K562 (cell line): Measurements from ENCODE around the gene KAT7. TPM values are rescaled to one million over a fixed set of nuclear protein-coding genes. Genes with fewer than 3 reads are reported as not detected.
A peak's percentile ranks its signal among the peaks of the same experiment; 100 is the strongest.

Experiments
- ATAC-seq: fragments of 200-7000 bp; cut with Tn5 transposase; 3 replicates; pipeline ENCODE4 v1.9.1; 2020; ENCODE audit warnings: moderate library complexity
- BruUV-seq: library from RNA; stranded (reverse); fragments of 400-500 nt; replicated peaks from 2 replicates; lab custom pipeline; 2021; lab: Mats Ljungman, UMichigan
- CTCF ChIA-PET: fragments of 300-600 bp; formaldehyde crosslinking; extraction: SDS; loops from one replicate; lab custom pipeline; 2021; ENCODE audit warnings: low intra/inter-chr PET ratio; lab: Yijun Ruan, JAX
- POLR2A ChIA-PET: fragments of 300-600, 350-650 bp; sonication (Branson Sonifier 250); formaldehyde crosslinking; extraction: SDS; loops from one replicate; lab custom pipeline; 2021; ENCODE audit warnings: antibody characterized with exemption, inconsistent platforms; lab: Yijun Ruan, JAX
- DNase-seq, 4 experiments: peaks; one replicate each; pipeline versions ENCODE4 v3.0.0 to v3.0.0-alpha.2; 2011 to 2018; ENCODE audit warnings: low spot score in 3 of 4, mixed read lengths in 3 of 4; ENCODE audit errors: extremely low read depth in 1 of 4
- FAIRE-seq: peaks from 2 replicates; lab custom pipeline; 2011; peaks lifted over from hg19 to GRCh38; lab: Jason Lieb, UNC
- H2AFZ ChIP-seq: 2 replicates; pipeline ENCODE4 v1.6.0; 2011; ENCODE audit warnings: low read depth, low read length, control low read depth, inconsistent platforms
- H3K27ac ChIP-seq: fragments of 200-600 bp; 3 replicates; pipeline ENCODE4 v1.8.0; 2011; ENCODE audit warnings: low read depth, mild to moderate bottlenecking, control low read depth, inconsistent platforms, low read length, moderate library complexity, mixed read lengths; ENCODE audit errors: extremely low read depth
- H3K27me3 ChIP-seq, 2 experiments: fragments of 300-600 bp in 1 of 2; 2 replicates in 1 of 2; 3 replicates in 1 of 2; pipeline versions ENCODE4 v1.6.0 to v1.8.0; 2011; ENCODE audit warnings: inconsistent platforms in 2 of 2, low read length in 2 of 2, mild to moderate bottlenecking in 1 of 2, mixed read lengths in 1 of 2, moderate library complexity in 1 of 2; ENCODE audit not compliant: control insufficient read depth in 2 of 2, insufficient read depth in 2 of 2
- H3K36me3 ChIP-seq: fragments of 300-600 bp; 3 replicates; pipeline ENCODE4 v1.8.0; 2011; ENCODE audit warnings: mild to moderate bottlenecking, low read length, inconsistent platforms; ENCODE audit not compliant: control insufficient read depth, insufficient read depth
- H3K4me1 ChIP-seq, 2 experiments: fragments of 200-600 bp in 1 of 2; replicated peaks in 1 of 2; 2 replicates in 1 of 2; 3 replicates in 1 of 2; pipeline versions ENCODE4 v1.5.1 to v1.8.0; 2011; ENCODE audit warnings: inconsistent platforms in 2 of 2, low read length in 2 of 2, mild to moderate bottlenecking in 1 of 2, mixed read lengths in 1 of 2, moderate library complexity in 1 of 2; ENCODE audit not compliant: control insufficient read depth in 2 of 2, insufficient read depth in 2 of 2
- H3K4me2 ChIP-seq: 2 replicates; pipeline ENCODE4 v1.6.1; 2011; ENCODE audit warnings: low read length, control low read depth, inconsistent platforms, mixed read lengths; ENCODE audit not compliant: insufficient read depth
- H3K4me3 ChIP-seq: fragments of 200-600 bp; sonication (generic), shearing (Covaris generic); 2 replicates; pipeline ENCODE4 v1.5.1; 2016; ENCODE audit warnings: control low read depth, inconsistent platforms
- H3K79me2 ChIP-seq: fragments of 200-600 bp; 3 replicates; pipeline ENCODE4 v1.8.0; 2011; ENCODE audit warnings: low read length, inconsistent platforms; ENCODE audit not compliant: control insufficient read depth, insufficient read depth
- H3K9ac ChIP-seq, 2 experiments: 2 replicates each; pipeline versions ENCODE4 v1.6.0 to v1.6.1; 2011; ENCODE audit warnings: low read depth in 2 of 2, low read length in 2 of 2, control low read depth in 1 of 2, inconsistent platforms in 1 of 2, mild to moderate bottlenecking in 1 of 2, mixed read lengths in 1 of 2; ENCODE audit not compliant: insufficient read depth in 1 of 2
- H3K9me1 ChIP-seq: one replicate; pipeline ENCODE4 v1.6.0; 2011; ENCODE audit warnings: inconsistent platforms, mild to moderate bottlenecking, low read length, moderate library complexity; ENCODE audit not compliant: control insufficient read depth, insufficient read depth
- H3K9me3 ChIP-seq: replicated peaks from 2 replicates; pipeline ENCODE4 v1.5.1; 2011; ENCODE audit warnings: low read depth, low read length, inconsistent platforms; ENCODE audit not compliant: control insufficient read depth, insufficient read depth
- H4K20me1 ChIP-seq: replicated peaks from 2 replicates; pipeline ENCODE4 v1.6.1; 2011; ENCODE audit warnings: low read length, inconsistent platforms, mixed read lengths; ENCODE audit not compliant: control insufficient read depth, insufficient read depth
- BRCA1 ChIP-seq, 2 experiments: fragments of 450-650 bp in 1 of 2; sonication (generic) in 1 of 2; formaldehyde crosslinking in 1 of 2; IDR thresholded peaks; 2 replicates each; pipeline versions ENCODE4 v1.5.0 to v1.6.1; 2017 to 2020; ENCODE audit warnings: mild to moderate bottlenecking in 1 of 2, missing genetic modification reagents in 1 of 2
- C11orf30 ChIP-seq: fragments of 450-650 bp; IDR thresholded peaks from 2 replicates; pipeline ENCODE4 v1.6.1; 2016; ENCODE audit warnings: low read depth, mild to moderate bottlenecking
- DACH1 ChIP-seq: fragments of 450-650 bp; IDR thresholded peaks from 2 replicates; pipeline ENCODE4 v1.6.1; 2018; ENCODE audit not compliant: partially characterized antibody
- FOXM1 ChIP-seq, 2 experiments: fragments of 450-650 bp in 1 of 2; sonication (generic) in 1 of 2; formaldehyde crosslinking in 1 of 2; IDR thresholded peaks; 2 replicates each; pipeline versions ENCODE4 v1.6.1 to v1.9.0; 2017 to 2022; ENCODE audit warnings: low read depth in 2 of 2, mild to moderate bottlenecking in 2 of 2, missing genetic modification reagents in 1 of 2, moderate library complexity in 1 of 2
- MAFF ChIP-seq: IDR thresholded peaks from 2 replicates; pipeline ENCODE4 v1.6.1; 2012; ENCODE audit warnings: low read length, improper control_type of control experiment
- MAFG ChIP-seq: fragments of 450-650 bp; conservative IDR thresholded peaks from 2 replicates; pipeline ENCODE4 v1.6.1; 2016; ENCODE audit warnings: missing genetic modification characterization, missing compliant biosample characterization
- MAFK ChIP-seq: IDR thresholded peaks from 2 replicates; pipeline ENCODE4 v1.6.1; 2011; ENCODE audit warnings: low read length, improper control_type of control experiment
- MEIS2 ChIP-seq: fragments of 450-650 bp; IDR thresholded peaks from 2 replicates; pipeline ENCODE4 v1.6.1; 2014; ENCODE audit warnings: mild to moderate bottlenecking; ENCODE audit not compliant: partially characterized antibody
- PBX2 ChIP-seq, 2 experiments: IDR thresholded peaks in 1 of 2; conservative IDR thresholded peaks in 1 of 2; 2 replicates each; pipeline ENCODE4 v1.6.1; 2016; ENCODE audit warnings: low read depth in 2 of 2, mild to moderate bottlenecking in 1 of 2, missing compliant biosample characterization in 1 of 2, missing genetic modification characterization in 1 of 2, moderate library complexity in 1 of 2
- PCBP2 ChIP-seq: fragments of 200-400 bp; formaldehyde crosslinking; IDR thresholded peaks from 2 replicates; pipeline ENCODE4 v1.6.1; 2018; ENCODE audit warnings: low read length, low read depth, mild to moderate bottlenecking, moderate library complexity; ENCODE audit not compliant: poor library complexity, severe bottlenecking
- PKNOX1 ChIP-seq: fragments of 450-650 bp; IDR thresholded peaks from 2 replicates; pipeline ENCODE4 v1.6.1; 2016
- TGIF2 ChIP-seq: sonication (generic); formaldehyde crosslinking; IDR thresholded peaks from 2 replicates; pipeline ENCODE4 v1.8.1; 2022; ENCODE audit warnings: mild to moderate bottlenecking, missing genetic modification reagents, moderate library complexity
- XRCC3 ChIP-seq: fragments of 450-650 bp; IDR thresholded peaks from 2 replicates; pipeline ENCODE4 v1.6.1; 2017; ENCODE audit warnings: mild to moderate bottlenecking, moderate library complexity
- ZKSCAN1 ChIP-seq: fragments of 150-350 bp; IDR thresholded peaks from 2 replicates; pipeline ENCODE4 v1.6.1; 2016; ENCODE audit warnings: low read depth, low read length
- ZNF212 ChIP-seq: fragments of 450-650 bp; formaldehyde crosslinking; IDR thresholded peaks from 2 replicates; pipeline ENCODE4 v1.4.0; 2020; ENCODE audit warnings: mild to moderate bottlenecking
- ZNF316 ChIP-seq: fragments of 450-650 bp; IDR thresholded peaks from 2 replicates; pipeline ENCODE4 v1.6.1; 2016
- WGBS: fragments of 100-300 bp; shearing (Covaris generic); methylation state at CpG from one replicate; pipeline ENCODE4 v1.1.6; 2016; ENCODE audit warnings: low coverage, mixed read lengths; ENCODE audit not compliant: insufficient coverage; ENCODE audit errors: missing lambda C conversion rate; 5-methylcytosine and 5-hydroxymethylcytosine counted together
- in situ Hi-C: fragments of 300-500 bp; cut with MboI; formaldehyde crosslinking; loops from 4 replicates; pipeline ENCODE4 v1.15.0; 2018; ENCODE audit warnings: inconsistent platforms, mixed read lengths
- intact Hi-C: fragments of 100-400 bp; cut with micrococcal nuclease; formaldehyde crosslinking; loops from 2 replicates; pipeline ENCODE4 v1.14.2; 2022
- polyA plus RNA-seq, 8 experiments: library from polyadenylated mRNA; depleted of rRNA in 4 of 8; stranded (reverse) in 5 of 8; unstranded in 3 of 8; fragments of >200 nt; fragmentation: Nextera tagmentation in 2 of 8; fragmentation: Illumina TruSeq in 1 of 8; extraction: Ambion mirVana in 2 of 8; extraction: Trizol in 1 of 8; gene quantifications; 2 replicates each; pipeline versions ENCODE4 v1.2.1 to v1.2.3, GENCODE V29; 2011 to 2014; ENCODE audit warnings: inconsistent platforms in 1 of 8, missing spikeins in 1 of 8
- total RNA-seq, 7 experiments: library from RNA; depleted of rRNA in 6 of 7; stranded (reverse); fragments of >200 nt in 6 of 7; fragmentation: Illumina TruSeq in 2 of 7; extraction: Trizol in 2 of 7; gene quantifications; 2 replicates each; pipeline versions ENCODE4 v1.2.1 to v1.2.3, GENCODE V29; 2011 to 2021; ENCODE audit warnings: low replicate concordance in 1 of 7

Gene KAT7
- total and polyA plus RNA-seq, 9 of the 15 experiments (the other 6 are each of a cell fraction or from before 2014, with no cell fraction given), result 10.8 to 57.3 (median 34.8) TPM

GRCh38 chr17:49822829-49823228 is 34.3 kb downstream of the KAT7 start:
- H3K4me1 ChIP-seq, result no peaks in the 10 kb centered on the region
- H3K9me3 ChIP-seq, result no peaks in the 10 kb centered on the region
- CTCF ChIA-PET, result no interaction called here
- POLR2A ChIA-PET, result interaction anchor here (0.6 to 1.4 kb wide), 3 partner anchors 11 to 20 kb away, joined by 3 read pairs; no protein-coding TSS in a partner anchor
- DNase-seq (peak in 2 of 4 experiments; percentile 44 to 48), FAIRE-seq (no peak), ATAC-seq (no peak)
- TF ChIP-seq DACH1 (peak; percentile 19), MAFF (peak; percentile 54), ZKSCAN1 (0 out of 2 replicates have a peak, but pooled peaks have one; percentile 17), PCBP2 (no peak), FOXM1 (IDR thresholded peaks at IDR 0.05; ENCODE audit: low read depth) (no peak), FOXM1 (CRISPR knock-in tag; IDR thresholded peaks at IDR 0.05; ENCODE audit: low read depth) (no peak), MAFK (peak; percentile 54; the same call in 1 of the 2 replicates), PKNOX1 (peak; percentile 38; the same call in 1 of the 2 replicates), BRCA1 (IDR thresholded peaks at IDR 0.05) (no peak), BRCA1 (CRISPR knock-in tag; IDR thresholded peaks at IDR 0.05) (no peak), TGIF2 (CRISPR knock-in tag) (no peak), ZNF212 (CRISPR knock-in tag) (no peak), XRCC3 (no peak), PBX2 (CRISPR knock-in tag; IDR thresholded peaks at IDR 0.05; ENCODE audit: low read depth) (no peak), PBX2 (tag; conservative IDR thresholded peaks at IDR 0.05; ENCODE audit: low read depth) (peak; percentile 79), MAFG (peak; percentile 40; the same call in 1 of the 2 replicates), ZNF316 (peak; percentile 51; the same call in 1 of the 2 replicates), C11orf30 (peak; percentile 36; the same call in 1 of the 2 replicates), MEIS2 (peak; percentile 81)
- peaks cover 93% of the 10 kb centered on the region for H3K36me3 ChIP-seq
- H3K27me3 ChIP-seq, result no peaks in the 10 kb centered on the region
- H3K27ac ChIP-seq, result no peak overlapping the region
- 56% methylated on average over 2 of the region's 2 CpGs for WGBS
- 0 out of 3 replicates have a peak, but pooled peaks cover 3% of the 10 kb centered on the region for H3K79me2 ChIP-seq
- no peak overlapping the region for H3K4me2 ChIP-seq
- H3K9me1 ChIP-seq, result no peaks in the 10 kb centered on the region
- in situ Hi-C loops (no loop called here), intact Hi-C loops (no loop called here)
- no peak overlapping the region for H2AFZ ChIP-seq
- H3K4me3 ChIP-seq, result no peak overlapping the region
- H3K9ac ChIP-seq, result no peak overlapping the region
- H4K20me1 ChIP-seq, result no peaks in the 10 kb centered on the region
- BruUV-seq, result no TSS peak
